A549 (cell line): ENCODE results near the gene PHB1. TPM values are rescaled to one million over a fixed set of nuclear protein-coding genes. Genes with fewer than 3 reads are reported as not detected.

Experiments
- ATAC-seq, 2 experiments: fragments of 200-7000 bp in 1 of 2; fragments of >200 bp in 1 of 2; cut with Nextera tagmentation in 1 of 2; cut with Tn5 transposase in 1 of 2; 3 replicates each; pipeline versions ENCODE4 v1.8.0 to v1.9.1; 2018 to 2020; ENCODE audit warnings: mild to moderate bottlenecking in 1 of 2, moderate library complexity in 1 of 2
- CTCF ChIA-PET: fragments of 300-600 bp; sonication (Branson Sonifier 250); formaldehyde crosslinking; extraction: SDS; loops from one replicate; lab custom pipeline; 2021; ENCODE audit warnings: antibody characterized with exemption, inconsistent platforms; lab: Yijun Ruan, JAX
- POLR2A ChIA-PET: fragments of 350-600 bp; formaldehyde crosslinking; extraction: SDS; loops from one replicate; lab custom pipeline; 2021; ENCODE audit warnings: antibody characterized with exemption, inconsistent platforms; lab: Yijun Ruan, JAX
- DNase-seq, 2 experiments: peaks; one replicate each; pipeline versions ENCODE4 v3.0.0 to v3.0.0-alpha.2; 2011 to 2016; ENCODE audit warnings: low read depth in 1 of 2, low spot score in 1 of 2
- FAIRE-seq: peaks from 2 replicates; lab custom pipeline; 2011; peaks lifted over from hg19 to GRCh38; lab: Jason Lieb, UNC
- H3K27ac ChIP-seq, 2 experiments: fragments of >200 bp; sonication (Bioruptor Twin); formaldehyde crosslinking; 3 replicates each; pipeline ENCODE4 v1.5.1; 2016 to 2017
- H3K4me1 ChIP-seq: fragments of >200 bp; sonication (Bioruptor Twin); formaldehyde crosslinking; 3 replicates; pipeline ENCODE4 v1.6.1; 2016
- H3K4me2 ChIP-seq: fragments of >200 bp; sonication (Bioruptor Twin); formaldehyde crosslinking; 3 replicates; pipeline ENCODE4 v1.6.1; 2016
- H3K4me3 ChIP-seq: fragments of >200 bp; sonication (Bioruptor Twin); formaldehyde crosslinking; 3 replicates; pipeline ENCODE4 v1.5.1; 2016
- H3K9me3 ChIP-seq: fragments of >200 bp; sonication (Bioruptor Twin); formaldehyde crosslinking; 3 replicates; pipeline ENCODE4 v1.6.1; 2016
- BHLHE40 ChIP-seq: IDR thresholded peaks from 2 replicates; pipeline ENCODE4 v1.6.1; 2012; ENCODE audit warnings: low read depth, low read length, inconsistent platforms
- CEBPB ChIP-seq, 2 experiments: fragments of >200 bp in 1 of 2; sonication (Bioruptor Twin) in 1 of 2; formaldehyde crosslinking in 1 of 2; IDR thresholded peaks; 2 replicates each; pipeline ENCODE4 v1.6.1; 2012 to 2016
- EP300 ChIP-seq, 2 experiments: fragments of >200 bp; sonication (Bioruptor Twin); formaldehyde crosslinking; IDR thresholded peaks; 2 replicates in 1 of 2; 3 replicates in 1 of 2; pipeline ENCODE4 v1.6.1; 2016 to 2017
- ESRRA ChIP-seq: fragments of 150-350 bp; IDR thresholded peaks from 2 replicates; pipeline ENCODE4 v1.6.1; 2014; ENCODE audit warnings: mild to moderate bottlenecking, low read length, borderline replicate concordance
- FOSL2 ChIP-seq, 2 experiments: fragments of 450-650 bp in 1 of 2; fragments of >200 bp in 1 of 2; sonication (Bioruptor Twin) in 1 of 2; formaldehyde crosslinking; IDR thresholded peaks; 2 replicates each; pipeline versions ENCODE4 v1.5.0 to v1.6.1; 2016 to 2020; ENCODE audit warnings: mild to moderate bottlenecking in 1 of 2, moderate library complexity in 1 of 2
- HOXB5 ChIP-seq: fragments of 250-450 bp; sonication (Bioruptor Pico); IDR thresholded peaks from 2 replicates; pipeline ENCODE4 v1.5.0; 2020; ENCODE audit warnings: mild to moderate bottlenecking, moderate library complexity
- NPAS2 ChIP-seq: fragments of 250-450 bp; sonication (Bioruptor Pico); IDR thresholded peaks from 2 replicates; pipeline ENCODE4 v1.8.0; 2022; ENCODE audit warnings: mild to moderate bottlenecking, moderate library complexity, borderline replicate concordance
- RAD21 ChIP-seq, 2 experiments: fragments of >200 bp in 1 of 2; sonication (Bioruptor Twin) in 1 of 2; formaldehyde crosslinking in 1 of 2; IDR thresholded peaks in 1 of 2; conservative IDR thresholded peaks in 1 of 2; 2 replicates in 1 of 2; 3 replicates in 1 of 2; pipeline ENCODE4 v1.6.1; 2012 to 2018; ENCODE audit warnings: inconsistent platforms in 1 of 2
- SMC3 ChIP-seq: fragments of >200 bp; sonication (Bioruptor Twin); formaldehyde crosslinking; IDR thresholded peaks from 3 replicates; pipeline ENCODE4 v1.6.1; 2018; ENCODE audit warnings: inconsistent platforms
- TFCP2L1 ChIP-seq: fragments of 250-450 bp; sonication (Bioruptor Pico); IDR thresholded peaks from 2 replicates; pipeline ENCODE4 v1.5.0; 2021; ENCODE audit warnings: mild to moderate bottlenecking
- ZNF302 ChIP-seq: fragments of 250-450 bp; sonication (Bioruptor Pico); IDR thresholded peaks from 2 replicates; pipeline ENCODE4 v1.9.0; 2021; ENCODE audit warnings: inconsistent platforms, mild to moderate bottlenecking, moderate library complexity
- WGBS: methylation state at CpG from one replicate; pipeline ENCODE4 v1.1.6; 2017; ENCODE audit errors: missing lambda C conversion rate; 5-methylcytosine and 5-hydroxymethylcytosine counted together
- polyA plus RNA-seq, 4 experiments: library from polyadenylated mRNA; depleted of rRNA in 3 of 4; stranded (reverse); fragments of >200 nt; fragmentation: RNase III in 1 of 4; extraction: RNeasy Plus Mini Kit Qiagen cat#74134 plus additional on column Dnase treatment in 1 of 4; gene quantifications; 2 replicates in 3 of 4; 3 replicates in 1 of 4; pipeline ENCODE4 v1.2.3, GENCODE V29; 2011 to 2017
- small RNA-seq, 6 experiments: library from RNA; depleted of rRNA; stranded (forward); fragments of <200 nt; gene quantifications; one replicate each; pipeline ENCODE3, GENCODE V24; 2012
- TF ChIP-seq, protein P1 (sequence below): fragments of 200-600 bp; sonication (generic); IDR thresholded peaks from 2 replicates; pipeline ENCODE4 v1.6.1; 2016; ENCODE audit warnings: antibody characterized with exemption, mild to moderate bottlenecking, moderate library complexity
- TF ChIP-seq, protein P2 (sequence below): IDR thresholded peaks from 2 replicates; pipeline ENCODE4 v1.6.1; 2012

Gene PHB1
- polyA plus RNA-seq, 2 of the 4 experiments (the other 2 are of a cell fraction) = 432 to 480 TPM

DNA sequence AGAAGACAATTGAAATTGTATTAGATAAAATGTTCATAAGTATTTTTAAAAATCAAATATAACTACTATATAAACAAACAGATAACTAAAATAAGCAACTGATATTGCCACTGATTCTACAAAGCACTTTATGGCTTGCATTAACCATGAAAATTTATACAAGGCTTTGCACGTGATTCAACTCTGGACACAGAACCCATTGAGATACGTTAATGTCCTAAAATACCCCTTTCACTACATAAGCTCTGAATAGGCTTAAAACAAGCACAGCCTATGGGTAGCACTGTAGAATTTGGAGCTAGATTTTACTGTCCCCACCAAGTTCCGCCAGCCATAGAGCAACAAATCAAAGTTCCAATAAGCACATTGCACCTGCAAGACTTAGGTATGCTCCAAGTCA, 57.2 kb downstream of the PHB1 start:
- H3K4me1 ChIP-seq = peaks cover 23% of the 10 kb centered on the region
- no peak for TF ChIP-seq ESRRA
- TF ChIP-seq BHLHE40 = no peak
- no peak for TF ChIP-seq NPAS2 (CRISPR knock-in tag)
- TF ChIP-seq, all 56 proteins: peak for 0
- WGBS = 92% methylated on average over 3 of the region's 3 CpGs
- DNase-seq (no peak), FAIRE-seq (no peak), ATAC-seq (no peak)
- ChIA-PET POLR2A (interaction anchor here (0.6 kb wide), 1 partner anchor 24 kb away, joined by 5 read pairs; no protein-coding TSS in a partner anchor), CTCF (interaction anchor here (0.6 to 3.9 kb wide), 6 partner anchors 10 to 478 kb away, joined by 3 to 26 read pairs (median 4); no protein-coding TSS in a partner anchor)
- Histone ChIP-seq H3K27ac (no peak overlapping the region), H3K4me2 (no peak overlapping the region), H3K4me3 (no peak overlapping the region), H3K9me3 (no peaks in the 10 kb centered on the region)

- POLR2A ChIA-PET = no interaction called here
- ATAC-seq = no peak
- no peak for DNase-seq
- no peak for FAIRE-seq
- no peak overlapping the region for H3K4me2 ChIP-seq
- no peak overlapping the region for H3K27ac ChIP-seq
- no peaks in the 10 kb centered on the region for H3K9me3 ChIP-seq
- 90% methylated on average over 5 of the region's 5 CpGs for WGBS
- CTCF ChIA-PET = interaction anchor here (0.7 to 1.1 kb wide), 3 partner anchors 10 to 200 kb away, joined by 3 to 5 read pairs (median 3); no protein-coding TSS in a partner anchor
- peaks cover 23% of the 10 kb centered on the region for H3K4me1 ChIP-seq
- TF ChIP-seq HOXB5 (no peak), ZNF302 (CRISPR knock-in tag) (no peak), SMC3 (no peak), RAD21 (conservative IDR thresholded peaks at IDR 0.05 in 1 of 2, IDR thresholded peaks at IDR 0.05 in 1 of 2) (no peak), FOSL2 (IDR thresholded peaks at IDR 0.05) (no peak), FOSL2 (CRISPR knock-in tag; IDR thresholded peaks at IDR 0.05) (no peak), ESRRA (no peak), TFCP2L1 (CRISPR knock-in tag) (no peak), CEBPB (IDR thresholded peaks at IDR 0.05) (no peak), EP300 (IDR thresholded peaks at IDR 0.05) (no peak)
- TF ChIP-seq, protein P1, sequence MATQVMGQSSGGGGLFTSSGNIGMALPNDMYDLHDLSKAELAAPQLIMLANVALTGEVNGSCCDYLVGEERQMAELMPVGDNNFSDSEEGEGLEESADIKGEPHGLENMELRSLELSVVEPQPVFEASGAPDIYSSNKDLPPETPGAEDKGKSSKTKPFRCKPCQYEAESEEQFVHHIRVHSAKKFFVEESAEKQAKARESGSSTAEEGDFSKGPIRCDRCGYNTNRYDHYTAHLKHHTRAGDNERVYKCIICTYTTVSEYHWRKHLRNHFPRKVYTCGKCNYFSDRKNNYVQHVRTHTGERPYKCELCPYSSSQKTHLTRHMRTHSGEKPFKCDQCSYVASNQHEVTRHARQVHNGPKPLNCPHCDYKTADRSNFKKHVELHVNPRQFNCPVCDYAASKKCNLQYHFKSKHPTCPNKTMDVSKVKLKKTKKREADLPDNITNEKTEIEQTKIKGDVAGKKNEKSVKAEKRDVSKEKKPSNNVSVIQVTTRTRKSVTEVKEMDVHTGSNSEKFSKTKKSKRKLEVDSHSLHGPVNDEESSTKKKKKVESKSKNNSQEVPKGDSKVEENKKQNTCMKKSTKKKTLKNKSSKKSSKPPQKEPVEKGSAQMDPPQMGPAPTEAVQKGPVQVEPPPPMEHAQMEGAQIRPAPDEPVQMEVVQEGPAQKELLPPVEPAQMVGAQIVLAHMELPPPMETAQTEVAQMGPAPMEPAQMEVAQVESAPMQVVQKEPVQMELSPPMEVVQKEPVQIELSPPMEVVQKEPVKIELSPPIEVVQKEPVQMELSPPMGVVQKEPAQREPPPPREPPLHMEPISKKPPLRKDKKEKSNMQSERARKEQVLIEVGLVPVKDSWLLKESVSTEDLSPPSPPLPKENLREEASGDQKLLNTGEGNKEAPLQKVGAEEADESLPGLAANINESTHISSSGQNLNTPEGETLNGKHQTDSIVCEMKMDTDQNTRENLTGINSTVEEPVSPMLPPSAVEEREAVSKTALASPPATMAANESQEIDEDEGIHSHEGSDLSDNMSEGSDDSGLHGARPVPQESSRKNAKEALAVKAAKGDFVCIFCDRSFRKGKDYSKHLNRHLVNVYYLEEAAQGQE = no peak
- TF ChIP-seq, protein P2, sequence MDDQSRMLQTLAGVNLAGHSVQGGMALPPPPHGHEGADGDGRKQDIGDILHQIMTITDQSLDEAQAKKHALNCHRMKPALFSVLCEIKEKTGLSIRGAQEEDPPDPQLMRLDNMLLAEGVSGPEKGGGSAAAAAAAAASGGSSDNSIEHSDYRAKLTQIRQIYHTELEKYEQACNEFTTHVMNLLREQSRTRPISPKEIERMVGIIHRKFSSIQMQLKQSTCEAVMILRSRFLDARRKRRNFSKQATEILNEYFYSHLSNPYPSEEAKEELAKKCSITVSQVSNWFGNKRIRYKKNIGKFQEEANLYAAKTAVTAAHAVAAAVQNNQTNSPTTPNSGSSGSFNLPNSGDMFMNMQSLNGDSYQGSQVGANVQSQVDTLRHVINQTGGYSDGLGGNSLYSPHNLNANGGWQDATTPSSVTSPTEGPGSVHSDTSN = no peak
- TF ChIP-seq, all 56 proteins: peak for 0
- no peak overlapping the region for H3K4me3 ChIP-seq
Observed at GRCh38 chr17:49356320-49356719, 58.4 kb downstream of the PHB1 start.

Small RNA genes within 50 kb of the gene (small RNA-seq; reads per million reads assigned to genes)
- 0 reads per million in 6 experiments for gene RF00019

Other genes starting within 250 kb of the PHB1 start
- gene GNGT2, start 204.3 kb downstream of the PHB1 start, polyA plus RNA-seq (2011; rRNA removed) = not detected in 2 replicates
- gene GNGT2, start 204.3 kb downstream of the PHB1 start, polyA plus RNA-seq (2017; fragmentation: RNase III; extraction: RNeasy Plus Mini Kit Qiagen cat#74134 plus additional on column Dnase treatment) = 0.25 to 0.34 TPM (median 0.31 TPM) in 3 replicates
- not detected in 2 replicates for gene ABI3, start 204.2 kb downstream of the PHB1 start, polyA plus RNA-seq (2011; rRNA removed)
- not detected in 3 replicates for gene ABI3, start 204.2 kb downstream of the PHB1 start, polyA plus RNA-seq (2017; fragmentation: RNase III; extraction: RNeasy Plus Mini Kit Qiagen cat#74134 plus additional on column Dnase treatment)
- gene PHOSPHO1, start 184.1 kb downstream of the PHB1 start, polyA plus RNA-seq (2011; rRNA removed) = 0.32 and 0.34 TPM in 2 replicates
- gene PHOSPHO1, start 184.1 kb downstream of the PHB1 start, polyA plus RNA-seq (2017; fragmentation: RNase III; extraction: RNeasy Plus Mini Kit Qiagen cat#74134 plus additional on column Dnase treatment) = 0.98 to 1.6 TPM (median 1.1 TPM) in 3 replicates
- gene ZNF652, start 52.6 kb downstream of the PHB1 start, polyA plus RNA-seq (2011; rRNA removed) = 13.1 and 14.8 TPM in 2 replicates
- gene ZNF652, start 52.6 kb downstream of the PHB1 start, polyA plus RNA-seq (2017; fragmentation: RNase III; extraction: RNeasy Plus Mini Kit Qiagen cat#74134 plus additional on column Dnase treatment) = 5.5 to 5.7 TPM (median 5.5 TPM) in 3 replicates
- 0.09 and 0.18 TPM in 2 replicates for gene NGFR, start 80.4 kb upstream of the PHB1 start, polyA plus RNA-seq (2011; rRNA removed)
- 0.12 to 0.14 TPM (median 0.13 TPM) in 3 replicates for gene NGFR, start 80.4 kb upstream of the PHB1 start, polyA plus RNA-seq (2017; fragmentation: RNase III; extraction: RNeasy Plus Mini Kit Qiagen cat#74134 plus additional on column Dnase treatment)
- 0.07 and 0.12 TPM in 2 replicates for gene NXPH3, start 161.0 kb upstream of the PHB1 start, polyA plus RNA-seq (2011; rRNA removed)
- 0.17 to 0.30 TPM (median 0.20 TPM) in 3 replicates for gene NXPH3, start 161.0 kb upstream of the PHB1 start, polyA plus RNA-seq (2017; fragmentation: RNase III; extraction: RNeasy Plus Mini Kit Qiagen cat#74134 plus additional on column Dnase treatment)